HCT116 (cell line): ENCODE results near the gene HSF2BP. TPM values are rescaled to one million over a fixed set of nuclear protein-coding genes. Genes with fewer than 3 reads are reported as not detected.
"Not testable (repeated sequence)": the region's sequence is repeated elsewhere in the genome, so short reads cannot be mapped to it uniquely, and the experiment has no call there.

Source experiments
- ATAC-seq: fragments of 200-7000 bp; cut with Tn5 transposase; 2 replicates; pipeline ENCODE4 v1.9.1; 2020; ENCODE audit warnings: mild to moderate bottlenecking, moderate library complexity
- BruUV-seq: library from RNA; stranded (reverse); fragments of 400-500 nt; replicated peaks from 2 replicates; lab custom pipeline; 2021; lab: Mats Ljungman, UMichigan
- CTCF ChIA-PET: fragments of 300-600 bp; sonication (Branson Sonifier 250); formaldehyde crosslinking; loops from one replicate; lab custom pipeline; 2021; ENCODE audit warnings: antibody characterized with exemption; lab: Charles Lee
- POLR2A ChIA-PET: fragments of 300-600, 350-600 bp; sonication (Branson Sonifier 250); formaldehyde crosslinking; loops from one replicate; lab custom pipeline; 2021; ENCODE audit warnings: antibody characterized with exemption; lab: Charles Lee
- RAD21 ChIA-PET, 2 experiments: fragments of 300-600 bp; sonication (Branson Sonifier 250); formaldehyde crosslinking; loops; one replicate each; lab custom pipeline; 2023; ENCODE audit warnings: low total read pairs in 2 of 2; ENCODE audit not compliant: uncharacterized antibody in 2 of 2, unreplicated experiment in 2 of 2, low non-redundant PET in 1 of 2; lab: Charles Lee
- DNase-seq: peaks from one replicate; pipeline ENCODE4 v3.0.0-alpha.2; 2010; ENCODE audit warnings: low read depth, low spot score
- H2AFZ ChIP-seq: fragments of 200-600 bp; shearing (Covaris generic), sonication (generic); 2 replicates; pipeline ENCODE4 v1.6.1; 2017; ENCODE audit warnings: low read depth, mixed run types, mixed read lengths, antibody characterized with exemption, low read length; ENCODE audit not compliant: poor library complexity, severe bottlenecking
- H3K27ac ChIP-seq: 2 replicates; pipeline ENCODE4 v1.5.1; 2012; ENCODE audit warnings: low read depth, low read length
- H3K27me3 ChIP-seq: fragments of 200-600 bp; sonication (generic); 2 replicates; pipeline ENCODE4 v1.6.1; 2016; ENCODE audit warnings: mixed run types, low read length, mixed read lengths; ENCODE audit not compliant: insufficient read depth
- H3K36me3 ChIP-seq, 2 experiments: fragments of 200-500 bp in 1 of 2; fragments of 200-600 bp in 1 of 2; sonication (Bioruptor generic) in 1 of 2; sonication (generic) in 1 of 2; 2 replicates each; pipeline versions ENCODE4 v1.5.1 to v1.6.1; 2014 to 2016; ENCODE audit warnings: low read length in 2 of 2, inconsistent platforms in 1 of 2, mixed read lengths in 1 of 2, mixed run types in 1 of 2; ENCODE audit not compliant: insufficient read depth in 2 of 2, control insufficient read depth in 1 of 2
- H3K4me1 ChIP-seq, 2 experiments: fragments of 200-600 bp in 1 of 2; sonication (generic) in 1 of 2; 2 replicates each; pipeline versions ENCODE4 v1.5.1 to v1.6.1; 2012 to 2017; ENCODE audit warnings: low read length in 2 of 2, inconsistent platforms in 1 of 2, mild to moderate bottlenecking in 1 of 2, mixed read lengths in 1 of 2, mixed run types in 1 of 2, moderate library complexity in 1 of 2; ENCODE audit not compliant: insufficient read depth in 2 of 2, control insufficient read depth in 1 of 2
- H3K4me2 ChIP-seq: fragments of 200-600 bp; sonication (generic); 2 replicates; pipeline ENCODE4 v1.6.1; 2017; ENCODE audit warnings: mixed run types, low read length, mixed read lengths
- H3K4me3 ChIP-seq, 2 experiments: fragments of 200-600 bp in 1 of 2; sonication (generic) in 1 of 2; replicated peaks in 1 of 2; 2 replicates each; pipeline ENCODE4 v1.5.1; 2011 to 2016; ENCODE audit warnings: low read length in 2 of 2, control low read depth in 1 of 2, low read depth in 1 of 2, mild to moderate bottlenecking in 1 of 2, mixed read lengths in 1 of 2, mixed run types in 1 of 2
- H3K79me2 ChIP-seq: fragments of 200-600 bp; sonication (generic); 2 replicates; pipeline ENCODE4 v1.6.1; 2017; ENCODE audit warnings: mild to moderate bottlenecking, mixed run types, low read length, moderate library complexity, mixed read lengths; ENCODE audit not compliant: insufficient read depth
- H3K9ac ChIP-seq: fragments of 200-600 bp; sonication (generic); 2 replicates; pipeline ENCODE4 v1.6.1; 2016; ENCODE audit warnings: low read length, mixed read lengths
- H3K9me2 ChIP-seq: fragments of 200-600 bp; sonication (generic), shearing (Covaris generic); 2 replicates; pipeline ENCODE4 v1.6.1; 2017; ENCODE audit warnings: mixed run types, mild to moderate bottlenecking, moderate library complexity; ENCODE audit not compliant: insufficient read depth
- H3K9me3 ChIP-seq, 2 experiments: fragments of 200-500 bp in 1 of 2; fragments of 200-600 bp in 1 of 2; sonication (Bioruptor generic) in 1 of 2; sonication (generic) in 1 of 2; 2 replicates each; pipeline ENCODE4 v1.6.1; 2014 to 2017; ENCODE audit warnings: low read length in 2 of 2, mixed read lengths in 2 of 2, inconsistent platforms in 1 of 2, low read depth in 1 of 2, mild to moderate bottlenecking in 1 of 2, mixed run types in 1 of 2, moderate library complexity in 1 of 2; ENCODE audit not compliant: control insufficient read depth in 1 of 2, insufficient read depth in 1 of 2
- H4K20me1 ChIP-seq: fragments of 200-600 bp; sonication (generic), shearing (Covaris generic); 2 replicates; pipeline ENCODE4 v1.6.1; 2017; ENCODE audit warnings: mixed run types, mild to moderate bottlenecking, moderate library complexity; ENCODE audit not compliant: insufficient read depth
- EGR1 ChIP-seq: IDR thresholded peaks from 2 replicates; pipeline ENCODE4 v1.6.1; 2012; ENCODE audit warnings: low read depth
- EZH2 ChIP-seq: fragments of 200-600 bp; sonication (generic); IDR thresholded peaks from 2 replicates; pipeline ENCODE4 v1.6.1; 2017; ENCODE audit warnings: antibody characterized with exemption, mixed run types
- SIN3A ChIP-seq: IDR thresholded peaks from 2 replicates; pipeline ENCODE4 v1.6.1; 2012; ENCODE audit warnings: low read depth
- SRF ChIP-seq: IDR thresholded peaks from 2 replicates; pipeline ENCODE4 v1.6.1; 2012; ENCODE audit warnings: low read depth
- TCF7L2 ChIP-seq: IDR thresholded peaks from 2 replicates; pipeline ENCODE4 v1.7.0; 2011; ENCODE audit warnings: borderline replicate concordance, inconsistent platforms; ENCODE audit not compliant: insufficient read depth, insufficient read length; ENCODE audit errors: extremely low read depth
- YY1 ChIP-seq: IDR thresholded peaks from 2 replicates; pipeline ENCODE4 v1.6.1; 2011; ENCODE audit warnings: low read length, low read depth, moderate library complexity, mild to moderate bottlenecking; ENCODE audit not compliant: insufficient replicate concordance; ENCODE audit errors: extremely low read depth
- ZFX ChIP-seq: fragments of 450-650 bp; IDR thresholded peaks from 2 replicates; pipeline ENCODE4 v1.6.1; 2017
- ZNF274 ChIP-seq: fragments of 200-500 bp; sonication (Bioruptor generic); IDR thresholded peaks from 2 replicates; pipeline ENCODE4 v1.6.1; 2014; ENCODE audit warnings: mild to moderate bottlenecking, low read depth, low read length, inconsistent platforms
- intact Hi-C: fragments of 100-400 bp; cut with micrococcal nuclease; formaldehyde crosslinking; loops from 2 replicates; pipeline ENCODE4 v1.10.0; 2022
- total RNA-seq: library from RNA; stranded (reverse); gene quantifications from one replicate; pipeline ENCODE4 v1.2.1, GENCODE V29; 2021; ENCODE audit not compliant: unreplicated experiment
- TF ChIP-seq, protein P1 (sequence below): IDR thresholded peaks from 2 replicates; pipeline ENCODE4 v1.6.1; 2012
- TF ChIP-seq, protein P2 (sequence below): IDR thresholded peaks from 2 replicates; pipeline ENCODE4 v1.6.1; 2011; ENCODE audit warnings: mild to moderate bottlenecking, low read length, moderate library complexity; ENCODE audit not compliant: insufficient replicate concordance; ENCODE audit errors: extremely low read depth

Gene HSF2BP
- total RNA-seq, 1 experiment from 2014 or later: 0.59 TPM

DNA sequence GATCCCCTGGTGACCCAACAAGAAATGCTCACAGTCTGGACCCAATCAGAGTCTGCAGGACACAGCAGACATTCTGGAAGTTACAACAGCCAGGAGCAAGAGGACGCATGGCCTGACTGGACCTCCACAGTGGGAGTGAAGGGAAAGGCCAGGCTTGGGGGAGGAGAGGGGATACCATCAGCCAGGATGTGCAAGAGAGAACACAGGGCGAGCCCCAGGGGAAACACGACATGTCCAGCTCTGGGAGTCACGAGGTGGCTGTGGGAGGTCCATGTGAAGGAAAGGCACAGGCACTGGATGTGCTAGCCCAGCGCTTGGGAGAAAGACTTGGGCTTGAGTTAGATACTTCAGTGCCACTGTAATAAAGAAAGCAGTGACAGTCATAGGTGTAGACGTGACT is 87.3 kb downstream of the HSF2BP start:
- DNase-seq (no peak), ATAC-seq (no peak)
- Histone ChIP-seq H3K4me1 (no peaks in the 10 kb centered on the region), H3K36me3 (no peaks in the 10 kb centered on the region), H3K9ac (no peak overlapping the region), H3K4me2 (no peak overlapping the region), H3K27ac (no peak overlapping the region), H3K4me3 (no peak overlapping the region), H2AFZ (no peak overlapping the region), H4K20me1 (no peaks in the 10 kb centered on the region), H3K79me2 (no peaks in the 10 kb centered on the region), H3K9me2 (no peaks in the 10 kb centered on the region), H3K27me3 (no peaks in the 10 kb centered on the region), H3K9me3 (no peaks in the 10 kb centered on the region)
- TF ChIP-seq TCF7L2 (no peak), ZNF274 (no peak), EZH2 (no peak), SIN3A (no peak), EGR1 (no peak), YY1 (no peak), SRF (no peak), ZFX (no peak)
- TF ChIP-seq, protein P1, sequence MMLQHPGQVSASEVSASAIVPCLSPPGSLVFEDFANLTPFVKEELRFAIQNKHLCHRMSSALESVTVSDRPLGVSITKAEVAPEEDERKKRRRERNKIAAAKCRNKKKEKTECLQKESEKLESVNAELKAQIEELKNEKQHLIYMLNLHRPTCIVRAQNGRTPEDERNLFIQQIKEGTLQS: no peak
- TF ChIP-seq, protein P2, sequence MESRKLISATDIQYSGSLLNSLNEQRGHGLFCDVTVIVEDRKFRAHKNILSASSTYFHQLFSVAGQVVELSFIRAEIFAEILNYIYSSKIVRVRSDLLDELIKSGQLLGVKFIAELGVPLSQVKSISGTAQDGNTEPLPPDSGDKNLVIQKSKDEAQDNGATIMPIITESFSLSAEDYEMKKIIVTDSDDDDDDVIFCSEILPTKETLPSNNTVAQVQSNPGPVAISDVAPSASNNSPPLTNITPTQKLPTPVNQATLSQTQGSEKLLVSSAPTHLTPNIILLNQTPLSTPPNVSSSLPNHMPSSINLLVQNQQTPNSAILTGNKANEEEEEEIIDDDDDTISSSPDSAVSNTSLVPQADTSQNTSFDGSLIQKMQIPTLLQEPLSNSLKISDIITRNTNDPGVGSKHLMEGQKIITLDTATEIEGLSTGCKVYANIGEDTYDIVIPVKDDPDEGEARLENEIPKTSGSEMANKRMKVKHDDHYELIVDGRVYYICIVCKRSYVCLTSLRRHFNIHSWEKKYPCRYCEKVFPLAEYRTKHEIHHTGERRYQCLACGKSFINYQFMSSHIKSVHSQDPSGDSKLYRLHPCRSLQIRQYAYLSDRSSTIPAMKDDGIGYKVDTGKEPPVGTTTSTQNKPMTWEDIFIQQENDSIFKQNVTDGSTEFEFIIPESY: no peak
- RAD21 ChIA-PET: no interaction called here
- POLR2A ChIA-PET: no interaction called here
- BruUV-seq: no TSS peak
- intact Hi-C loops: no loop called here
- CTCF ChIA-PET: no interaction called here

DNA sequence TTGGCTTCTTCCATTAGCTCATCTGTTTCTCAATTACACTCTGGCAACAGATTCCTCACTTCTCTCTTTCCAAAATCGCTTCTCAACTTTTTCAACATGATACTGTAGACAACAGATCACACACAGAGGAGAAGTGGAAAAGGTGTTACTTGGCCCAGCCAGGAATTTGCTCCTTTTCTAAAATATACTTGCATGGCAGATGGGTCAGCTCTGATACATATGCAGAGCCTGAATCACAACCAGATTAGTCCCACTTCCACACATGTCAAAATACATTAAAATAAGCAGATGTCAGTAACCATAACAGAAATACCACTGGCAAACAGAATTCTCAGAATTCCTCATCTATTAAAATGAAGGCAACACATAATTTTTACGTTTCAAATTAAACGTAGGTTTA is 89.1 kb downstream of the HSF2BP start:
- POLR2A ChIA-PET, CTCF ChIA-PET, DNase-seq, H3K4me3 ChIP-seq, intact Hi-C loops, H3K27me3 ChIP-seq, H3K36me3 ChIP-seq, BruUV-seq, RAD21 ChIA-PET, H3K4me1 ChIP-seq, H4K20me1 ChIP-seq, H2AFZ ChIP-seq, H3K79me2 ChIP-seq, H3K4me2 ChIP-seq, H3K27ac ChIP-seq, ATAC-seq, H3K9ac ChIP-seq, H3K9me3 ChIP-seq, H3K9me2 ChIP-seq: not testable (repeated sequence)

DNA sequence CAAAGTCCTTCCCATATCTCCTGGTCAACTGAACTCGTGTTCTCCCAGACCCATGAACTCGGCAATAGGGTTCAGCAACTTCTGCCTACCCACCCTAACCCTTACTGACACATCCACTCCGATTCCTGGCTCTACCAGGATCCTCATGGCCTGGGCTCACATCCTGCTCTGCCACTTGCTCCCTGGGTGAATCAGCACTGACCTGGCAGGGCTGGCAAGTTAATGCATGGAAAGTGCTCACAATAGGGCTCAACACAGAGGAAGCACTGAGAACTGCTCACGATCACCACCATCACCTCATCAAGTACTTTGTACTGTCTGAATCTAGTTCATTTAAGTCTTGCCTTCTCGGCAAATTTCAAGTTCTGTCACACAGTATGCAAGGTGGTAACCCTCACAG is 96.8 kb downstream of the HSF2BP start:
- RAD21 ChIA-PET, BruUV-seq, H2AFZ ChIP-seq, ATAC-seq, H3K27me3 ChIP-seq, H3K27ac ChIP-seq, H3K4me1 ChIP-seq, intact Hi-C loops, POLR2A ChIA-PET, H3K79me2 ChIP-seq, H3K9me3 ChIP-seq, CTCF ChIA-PET, H3K36me3 ChIP-seq, H3K9ac ChIP-seq, H3K9me2 ChIP-seq, H3K4me2 ChIP-seq, H3K4me3 ChIP-seq, DNase-seq, H4K20me1 ChIP-seq: not testable (repeated sequence)
